K562 (cell line): Measurements from ENCODE around the gene ABCA1. TPM values are rescaled to one million over a fixed set of nuclear protein-coding genes. Genes with fewer than 3 reads are reported as not detected.
A peak's percentile ranks its signal among the peaks of the same experiment; 100 is the strongest.

Experiments
- BHLHE40 ChIP-seq: IDR thresholded peaks from 2 replicates; pipeline ENCODE4 v1.6.1; 2011; ENCODE audit warnings: low read length, improper control_type of control experiment
- BMI1 ChIP-seq: fragments of 150-350 bp; IDR thresholded peaks from 2 replicates; pipeline ENCODE4 v1.6.1; 2014; ENCODE audit warnings: low read length
- CBX1 ChIP-seq: sonication (generic); IDR thresholded peaks from 2 replicates; pipeline ENCODE4 v1.6.1; 2016; ENCODE audit warnings: antibody characterized with exemption, low read depth, mild to moderate bottlenecking
- E2F8 ChIP-seq: fragments of 450-650 bp; IDR thresholded peaks from 2 replicates; pipeline ENCODE4 v1.7.1; 2018; ENCODE audit warnings: mild to moderate bottlenecking, low read depth; ENCODE audit not compliant: partially characterized antibody
- GMEB1 ChIP-seq: fragments of 250-450 bp; sonication (Bioruptor Pico); IDR thresholded peaks from 2 replicates; pipeline ENCODE4 v1.4.0; 2020; ENCODE audit warnings: mild to moderate bottlenecking
- KAT7 ChIP-seq: sonication (generic); formaldehyde crosslinking; IDR thresholded peaks from 2 replicates; pipeline ENCODE4 v1.8.0; 2022; ENCODE audit warnings: missing genetic modification reagents, mild to moderate bottlenecking, borderline replicate concordance
- PRPF4 ChIP-seq: fragments of 200-400 bp; formaldehyde crosslinking; IDR thresholded peaks from one replicate; pipeline ENCODE4 v1.6.1; 2017; ENCODE audit warnings: low read length, low read depth, mild to moderate bottlenecking; ENCODE audit not compliant: insufficient read depth, poor library complexity, severe bottlenecking
- TAF1 ChIP-seq: IDR thresholded peaks from 2 replicates; pipeline ENCODE4 v1.6.1; 2011; ENCODE audit warnings: mild to moderate bottlenecking, low read length, moderate library complexity; ENCODE audit not compliant: insufficient read depth, control insufficient read depth, severe bottlenecking; ENCODE audit errors: extremely low read depth
- TFAP4 ChIP-seq: sonication (generic); formaldehyde crosslinking; IDR thresholded peaks from 2 replicates; pipeline ENCODE4 v1.8.0; 2022; ENCODE audit warnings: missing genetic modification reagents, mild to moderate bottlenecking, moderate library complexity, borderline replicate concordance
- ZNF407 ChIP-seq: fragments of 450-650 bp; IDR thresholded peaks from 2 replicates; pipeline ENCODE4 v1.6.1; 2016; ENCODE audit warnings: low read depth
- ZNF77 ChIP-seq: fragments of 250-450 bp; sonication (Bioruptor Pico); IDR thresholded peaks from 2 replicates; pipeline ENCODE4 v1.5.0; 2020
- polyA plus RNA-seq, 8 experiments: library from polyadenylated mRNA; depleted of rRNA in 4 of 8; stranded (reverse) in 5 of 8; unstranded in 3 of 8; fragments of >200 nt; fragmentation: Nextera tagmentation in 2 of 8; fragmentation: Illumina TruSeq in 1 of 8; extraction: Ambion mirVana in 2 of 8; extraction: Trizol in 1 of 8; gene quantifications; 2 replicates each; pipeline versions ENCODE4 v1.2.1 to v1.2.3, GENCODE V29; 2011 to 2014; ENCODE audit warnings: inconsistent platforms in 1 of 8, missing spikeins in 1 of 8
- total RNA-seq, 7 experiments: library from RNA; depleted of rRNA in 6 of 7; stranded (reverse); fragments of >200 nt in 6 of 7; fragmentation: Illumina TruSeq in 2 of 7; extraction: Trizol in 2 of 7; gene quantifications; 2 replicates each; pipeline versions ENCODE4 v1.2.1 to v1.2.3, GENCODE V29; 2011 to 2021; ENCODE audit warnings: low replicate concordance in 1 of 7

The ABCA1 gene
- total and polyA plus RNA-seq, 9 of the 15 experiments (the other 6 are each of a cell fraction or from before 2014, with no cell fraction given): under 0.01 to 0.18 (median 0.02) TPM; not detected in 5

GRCh38 chr9:104968025-104968982 lies 40.3 kb upstream of the ABCA1 start (continued):
- TF ChIP-seq ZNF407: no peak
- TF ChIP-seq TFAP4 (CRISPR knock-in tag): peak; percentile 47; the same call in 1 of the 2 replicates
- TF ChIP-seq BHLHE40: peak; percentile 44; the same call in 1 of the 2 replicates
- no peak for TF ChIP-seq TAF1
- no peak for TF ChIP-seq BMI1
- TF ChIP-seq KAT7 (CRISPR knock-in tag): no peak
- no peak for TF ChIP-seq ZNF77
- no peak for TF ChIP-seq GMEB1 (CRISPR knock-in tag)
- TF ChIP-seq PRPF4: no peak
- TF ChIP-seq E2F8: no peak
- no peak for TF ChIP-seq CBX1
